CD4-positive, alpha-beta T cell (primary cell): ENCODE results near the gene PTPRN2. TPM values are rescaled to one million over a fixed set of nuclear protein-coding genes. Genes with fewer than 3 reads are reported as not detected.
A peak's percentile ranks its signal among the peaks of the same experiment; 100 is the strongest.

ENCODE experiments used
- ATAC-seq: fragments of 200-7000 bp; cut with Tn5 transposase; one replicate; pipeline ENCODE4 v1.10.0; 2022; ENCODE audit warnings: mild to moderate bottlenecking; ENCODE audit not compliant: poor library complexity
- CTCF ChIA-PET: fragments of 350-600 bp; sonication (Branson Sonifier 250); formaldehyde crosslinking; loops from one replicate; lab custom pipeline; 2021; ENCODE audit warnings: antibody characterized with exemption, inconsistent platforms; lab: Charles Lee
- POLR2A ChIA-PET: fragments of 350-600 bp; sonication (Branson Sonifier 250); formaldehyde crosslinking; loops from one replicate; lab custom pipeline; 2021; ENCODE audit warnings: antibody characterized with exemption, inconsistent platforms; lab: Charles Lee
- DNase-seq, 14 experiments: peaks; one replicate each; pipeline ENCODE4 v3.0.0-alpha.2; 2013 to 2020; ENCODE audit warnings: mixed read lengths in 2 of 14
- H3K27ac ChIP-seq, 2 donors: one replicate each; pipeline versions ENCODE4 v1.5.1 to v1.7.0; 2013; ENCODE audit warnings: low read length in 2 of 2, low read depth in 1 of 2, mild to moderate bottlenecking in 1 of 2
- H3K27me3 ChIP-seq, 2 experiments: 1 replicate in 1 of 2; 2 replicates in 1 of 2; pipeline versions ENCODE4 v1.6.1 to v1.7.0; 2013; ENCODE audit warnings: low read length in 2 of 2, control low read depth in 1 of 2, mild to moderate bottlenecking in 1 of 2, moderate library complexity in 1 of 2; ENCODE audit not compliant: insufficient read depth in 2 of 2, control insufficient read depth in 1 of 2
- H3K36me3 ChIP-seq: one replicate; pipeline ENCODE4 v1.6.1; 2013; ENCODE audit warnings: low read length, control low read depth; ENCODE audit not compliant: insufficient read depth
- H3K4me1 ChIP-seq: one replicate; pipeline ENCODE4 v1.6.1; 2013; ENCODE audit warnings: low read length, control low read depth; ENCODE audit not compliant: insufficient read depth
- H3K4me3 ChIP-seq: one replicate; pipeline ENCODE4 v1.5.1; 2013; ENCODE audit warnings: mild to moderate bottlenecking, low read length, moderate library complexity
- H3K9me3 ChIP-seq, 2 experiments: 1 replicate in 1 of 2; 2 replicates in 1 of 2; pipeline versions ENCODE4 v1.6.1 to v1.7.0; 2013; ENCODE audit warnings: low read length in 2 of 2, mild to moderate bottlenecking in 2 of 2, control low read depth in 1 of 2, moderate library complexity in 1 of 2; ENCODE audit not compliant: control insufficient read depth in 1 of 2, insufficient read depth in 1 of 2
- H3K27ac Mint-ChIP-seq: one replicate; pipeline ENCODE4 v1.8.0; 2020; ENCODE audit warnings: mixed read lengths
- H3K27me3 Mint-ChIP-seq: one replicate; pipeline ENCODE4 v1.8.0; 2021; ENCODE audit warnings: mixed read lengths
- H3K36me3 Mint-ChIP-seq: one replicate; pipeline ENCODE4 v1.8.0; 2021; ENCODE audit warnings: low read depth, mixed read lengths
- H3K4me1 Mint-ChIP-seq: one replicate; pipeline ENCODE4 v1.8.0; 2021; ENCODE audit warnings: low read depth, mixed read lengths
- H3K4me3 Mint-ChIP-seq: one replicate; pipeline ENCODE4 v1.8.0; 2020; ENCODE audit warnings: mild to moderate bottlenecking, mixed read lengths
- H3K9me3 Mint-ChIP-seq: one replicate; pipeline ENCODE4 v1.8.0; 2020; ENCODE audit warnings: mixed read lengths
- CTCF ChIP-seq: fragments of 200-600 bp; IDR thresholded peaks from one replicate; pipeline ENCODE4 v1.8.0; 2022; ENCODE audit warnings: antibody characterized with exemption, mild to moderate bottlenecking
- intact Hi-C, 2 experiments: fragments of 100-400 bp; cut with DNase I in 1 of 2; cut with micrococcal nuclease in 1 of 2; formaldehyde crosslinking; loops; one replicate each; pipeline versions ENCODE4 v1.15.1 to v1.9.0; 2023 to 2025; cut with DNase I, micrococcal nuclease
- total RNA-seq, 174 experiments: library from RNA in 2 of 174; stranded (reverse) in 2 of 174; gene quantifications; one replicate each; pipeline ENCODE4 v1.2.3 and lab custom pipeline; 2021 to 2026

PTPRN2 gene
- total RNA-seq, 2 experiments from 2014 or later = 0.34 to 0.44 TPM

- Histone ChIP-seq H3K27ac (no peak overlapping the region), H3K27me3 (no peaks in the 10 kb centered on the region), H3K9me3 (peaks cover 0 to 25% of the 10 kb centered on the region in 2 experiments), H3K4me3 (no peak overlapping the region), H3K4me1 (peaks cover 18% of the 10 kb centered on the region), H3K36me3 (no peaks in the 10 kb centered on the region)
- DNase-seq (no peak), ATAC-seq (no peak)
- no peak for TF ChIP-seq CTCF
- intact Hi-C loops = no loop called here
- Mint-ChIP-seq H3K36me3 (no peaks in the 10 kb centered on the region), H3K4me3 (no peak overlapping the region), H3K27me3 (no peaks in the 10 kb centered on the region), H3K9me3 (no peaks in the 10 kb centered on the region), H3K4me1 (peaks cover 12% of the 10 kb centered on the region), H3K27ac (no peak overlapping the region)
- CTCF ChIA-PET = no interaction called here
- POLR2A ChIA-PET = no interaction called here
Measured at GRCh38 chr7:157884461-157885062, 703.1 kb downstream of the PTPRN2 start.

GRCh38 chr7:157881048-157881771 lies 706.4 kb downstream of the PTPRN2 start:
- Mint-ChIP-seq H3K36me3 (no peaks in the 10 kb centered on the region), H3K4me1 (peaks cover 6% of the 10 kb centered on the region), H3K4me3 (peak overlapping the region; percentile 40), H3K9me3 (no peaks in the 10 kb centered on the region), H3K27ac (no peak overlapping the region), H3K27me3 (no peaks in the 10 kb centered on the region)
- H3K36me3 ChIP-seq = no peaks in the 10 kb centered on the region
- CTCF ChIA-PET = no interaction called here
- intact Hi-C loops = no loop called here
- H3K27ac ChIP-seq = peak overlapping the region in 1 of 2 donors; percentile 16
- H3K4me3 ChIP-seq = no peak overlapping the region
- peaks cover 12% of the 10 kb centered on the region for H3K4me1 ChIP-seq
- peaks cover 0 to 23% of the 10 kb centered on the region in 2 experiments for H3K9me3 ChIP-seq
- H3K27me3 ChIP-seq = no peaks in the 10 kb centered on the region
- ATAC-seq = peak; percentile 77
- TF ChIP-seq CTCF = no peak
- POLR2A ChIA-PET = no interaction called here
- peak in 2 of 14 experiments; percentile 28 to 49 for DNase-seq

GRCh38 chr7:157879391-157879790 lies 708.2 kb downstream of the PTPRN2 start:
- H3K27me3 ChIP-seq = no peaks in the 10 kb centered on the region
- Mint-ChIP-seq H3K4me1 (peaks cover 11% of the 10 kb centered on the region), H3K9me3 (no peaks in the 10 kb centered on the region), H3K27ac (no peak overlapping the region), H3K36me3 (no peaks in the 10 kb centered on the region), H3K27me3 (no peaks in the 10 kb centered on the region), H3K4me3 (no peak overlapping the region)
- intact Hi-C loops = loop anchor here in 1 of 2 experiments (5.0 to 10.0 kb wide), 2 partner anchors 245 to 272 kb away; no protein-coding TSS in a partner anchor
- CTCF ChIA-PET = no interaction called here
- no peak overlapping the region for H3K4me3 ChIP-seq
- peaks cover 0 to 12% of the 10 kb centered on the region in 2 experiments for H3K9me3 ChIP-seq
- ATAC-seq (no peak), DNase-seq (no peak)
- H3K36me3 ChIP-seq = no peaks in the 10 kb centered on the region
- POLR2A ChIA-PET = interaction anchor here (0.9 kb wide), 1 partner anchor 9 kb away, joined by 3 read pairs; no protein-coding TSS in a partner anchor
- H3K27ac ChIP-seq = no peak overlapping the region
- peaks cover 20% of the 10 kb centered on the region for H3K4me1 ChIP-seq
- no peak for TF ChIP-seq CTCF
